B cell (primary cell): ENCODE data around the gene IDH3A. TPM values are rescaled to one million over a fixed set of nuclear protein-coding genes. Genes with fewer than 3 reads are reported as not detected.

Experiments used
- ATAC-seq: fragments of 200-7000 bp; cut with Tn5 transposase; one replicate; pipeline ENCODE4 v1.10.0; 2021; ENCODE audit warnings: low read depth, mild to moderate bottlenecking, moderate number of reproducible peaks, moderate library complexity
- CTCF ChIA-PET: fragments of 350-600 bp; sonication (Branson Sonifier 250); formaldehyde crosslinking; loops from one replicate; lab custom pipeline; 2021; ENCODE audit warnings: antibody characterized with exemption, inconsistent platforms; lab: Charles Lee
- POLR2A ChIA-PET: fragments of 350-600 bp; sonication (Branson Sonifier 250); formaldehyde crosslinking; loops from one replicate; lab custom pipeline; 2021; ENCODE audit warnings: antibody characterized with exemption; lab: Charles Lee
- DNase-seq: peaks from one replicate; pipeline ENCODE4 v3.0.0; 2013
- H2AFZ ChIP-seq: 2 replicates; pipeline ENCODE4 v1.6.1; 2012; ENCODE audit warnings: mild to moderate bottlenecking, low read depth, low read length; ENCODE audit not compliant: insufficient read depth, poor library complexity, severe bottlenecking
- H3K27ac ChIP-seq, 2 donors: 1 replicate in 1 of 2; 2 replicates in 1 of 2; pipeline ENCODE4 v1.5.1; 2012 to 2013; ENCODE audit warnings: low read length in 2 of 2, mild to moderate bottlenecking in 2 of 2, moderate library complexity in 1 of 2
- H3K27me3 ChIP-seq, 4 experiments: fragments of 200-600 bp in 1 of 4; sonication (generic) in 1 of 4; replicated peaks in 1 of 4; 1 replicate in 2 of 4; 2 replicates in 2 of 4; pipeline versions ENCODE4 v1.6.1 to v1.7.0; 2013 to 2016; ENCODE audit warnings: low read length in 3 of 4, mild to moderate bottlenecking in 2 of 4, mixed read lengths in 1 of 4, moderate library complexity in 1 of 4; ENCODE audit not compliant: insufficient read depth in 4 of 4, control insufficient read depth in 3 of 4; ENCODE audit errors: control extremely low read depth in 1 of 4
- H3K36me3 ChIP-seq, 2 experiments: replicated peaks in 1 of 2; 1 replicate in 1 of 2; 2 replicates in 1 of 2; pipeline versions ENCODE4 v1.6.1 to v1.7.1; 2013; ENCODE audit warnings: low read length in 1 of 2; ENCODE audit not compliant: insufficient read depth in 2 of 2, control insufficient read depth in 1 of 2; ENCODE audit errors: control extremely low read depth in 1 of 2, extremely low read depth in 1 of 2
- H3K4me1 ChIP-seq, 2 donors: fragments of 200-600 bp in 1 of 2; sonication (generic) in 1 of 2; 1 replicate in 1 of 2; 2 replicates in 1 of 2; pipeline versions ENCODE4 v1.5.1 to v1.6.1; 2013 to 2017; ENCODE audit warnings: low read length in 2 of 2; ENCODE audit not compliant: control insufficient read depth in 2 of 2, insufficient read depth in 2 of 2
- H3K4me2 ChIP-seq: replicated peaks from 2 replicates; pipeline ENCODE3; 2012; ENCODE audit warnings: mild to moderate bottlenecking, low read depth, low read length; ENCODE audit not compliant: poor library complexity, severe bottlenecking
- H3K4me3 ChIP-seq, 5 experiments: fragments of 200-600 bp in 1 of 5; sonication (generic) in 1 of 5; 1 replicate in 3 of 5; 2 replicates in 2 of 5; pipeline versions ENCODE4 v1.5.1 to v1.7.0; 2011 to 2016; ENCODE audit warnings: low read length in 4 of 5, mild to moderate bottlenecking in 4 of 5, low read depth in 2 of 5, control low read depth in 1 of 5, moderate library complexity in 1 of 5; ENCODE audit not compliant: insufficient read depth in 1 of 5; ENCODE audit errors: control extremely low read depth in 1 of 5, extremely low read depth in 1 of 5
- H3K79me2 ChIP-seq: fragments of 200-600 bp; sonication (generic); one replicate; pipeline ENCODE4 v1.6.0; 2016; ENCODE audit warnings: low read length; ENCODE audit not compliant: control insufficient read depth, insufficient read depth
- H3K9ac ChIP-seq: fragments of 200-600 bp; sonication (generic); 2 replicates; pipeline ENCODE4 v1.6.1; 2017; ENCODE audit warnings: mild to moderate bottlenecking, low read length, moderate library complexity
- H3K9me3 ChIP-seq, 3 donors: one replicate each; pipeline versions ENCODE4 v1.6.1 to v1.7.1; 2013; ENCODE audit warnings: low read length in 2 of 3; ENCODE audit not compliant: control insufficient read depth in 2 of 3, insufficient read depth in 1 of 3; ENCODE audit errors: control extremely low read depth in 1 of 3
- H4K20me1 ChIP-seq: 2 replicates; pipeline ENCODE4 v1.6.0; 2012; ENCODE audit warnings: mild to moderate bottlenecking, low read length; ENCODE audit not compliant: insufficient read depth, control insufficient read depth, poor library complexity, severe bottlenecking
- H3K27ac Mint-ChIP-seq: one replicate; pipeline ENCODE4 v1.8.0; 2021; ENCODE audit warnings: mixed read lengths
- H3K27me3 Mint-ChIP-seq: one replicate; pipeline ENCODE4 v1.8.0; 2021; ENCODE audit warnings: mixed read lengths
- H3K4me1 Mint-ChIP-seq: one replicate; pipeline ENCODE4 v1.8.0; 2021; ENCODE audit warnings: mixed read lengths
- H3K4me3 Mint-ChIP-seq: one replicate; pipeline ENCODE4 v1.8.0; 2021; ENCODE audit warnings: mixed read lengths
- H3K9me3 Mint-ChIP-seq: one replicate; pipeline ENCODE4 v1.8.0; 2022; ENCODE audit warnings: mixed read lengths; ENCODE audit not compliant: insufficient read depth
- EZH2 ChIP-seq: IDR thresholded peaks from 2 replicates; pipeline ENCODE4 v1.6.1; 2012; ENCODE audit warnings: borderline replicate concordance, low read depth, mild to moderate bottlenecking, moderate library complexity, low read length; ENCODE audit not compliant: insufficient read depth, poor library complexity, severe bottlenecking
- WGBS: methylation state at CpG from one replicate; pipeline ENCODE4 v1.1.5; 2013; ENCODE audit warnings: missing lambda C conversion rate; ENCODE audit not compliant: insufficient coverage; 5-methylcytosine and 5-hydroxymethylcytosine counted together
- intact Hi-C: fragments of 100-400 bp; cut with micrococcal nuclease; formaldehyde crosslinking; loops from one replicate; pipeline ENCODE4 v1.10.0; 2022
- polyA plus RNA-seq: library from polyadenylated mRNA; depleted of rRNA; stranded (reverse); fragments of >200 nt; gene quantifications from 2 replicates; pipeline ENCODE4 v1.2.3, GENCODE V29; 2012
- total RNA-seq, 2 donors: library from RNA; stranded (reverse); fragments of 120-200 nt in 1 of 2; gene quantifications; 1 replicate in 1 of 2; 2 replicates in 1 of 2; pipeline versions ENCODE4 v1.2.3 to v1.2.4, GENCODE V29; 2013 to 2022
- TF ChIP-seq, protein P1 (sequence below): fragments of 200-600 bp; IDR thresholded peaks from one replicate; pipeline ENCODE4 v1.8.0; 2022; ENCODE audit warnings: antibody characterized with exemption, mild to moderate bottlenecking

Gene IDH3A
- total and polyA plus RNA-seq, 2 donors (not counting 1 experiment from before 2014, with no cell fraction given): 39.7 to 71.7 TPM

DNA sequence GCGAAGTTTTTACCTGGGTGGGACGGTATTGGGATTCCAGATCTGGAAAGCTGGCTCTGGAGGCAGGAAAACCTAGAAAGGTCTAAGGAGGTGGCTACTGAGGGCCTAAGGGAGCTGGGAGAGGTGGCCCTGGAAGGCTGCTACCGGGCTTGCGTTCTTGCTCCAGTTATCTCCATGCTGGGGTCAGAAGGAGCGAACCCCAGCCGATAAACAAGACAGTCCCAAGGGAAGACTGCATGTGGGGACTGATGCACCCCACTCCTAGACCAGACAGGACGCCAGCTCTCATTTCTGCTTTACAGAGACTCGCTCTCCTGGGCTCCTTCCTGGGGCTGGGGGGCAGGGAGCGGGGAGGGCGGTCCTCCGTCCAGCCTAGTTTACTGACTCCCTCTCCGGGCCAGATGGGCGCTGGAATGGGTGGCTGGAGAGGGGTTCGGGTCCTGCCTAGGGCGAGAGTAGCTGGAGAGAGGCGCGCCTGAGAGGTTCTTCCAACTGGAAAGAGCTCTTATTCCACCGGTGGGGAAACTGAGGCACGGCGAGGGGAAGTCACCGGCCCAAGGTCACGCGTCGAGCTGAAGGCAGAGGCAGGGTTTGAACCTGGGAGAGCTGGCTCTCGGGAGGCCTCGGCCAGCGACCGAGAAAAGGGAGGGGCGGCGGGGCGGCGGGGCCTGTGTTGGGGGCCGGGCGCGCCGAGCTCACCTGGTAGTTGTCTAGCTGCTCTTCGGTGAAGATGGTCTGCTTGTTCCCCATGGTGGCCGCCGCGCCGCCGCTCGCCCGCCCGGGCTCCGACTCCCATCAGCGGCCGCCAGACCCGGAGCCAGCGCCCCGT is 18.5 kb upstream of the IDH3A start:
- H3K27me3 Mint-ChIP-seq: no peaks in the 10 kb centered on the region
- Histone ChIP-seq H3K27me3 (no peaks in the 10 kb centered on the region), H4K20me1 (no peaks in the 10 kb centered on the region), H3K4me1 (peaks cover 12 to 14% of the 10 kb centered on the region in 2 donors), H3K9me3 (no peaks in the 10 kb centered on the region), H3K9ac (peak overlapping the region; percentile 80), H3K27ac (peak overlapping the region in 1 of 2 donors; percentile 48), H3K4me2 (peak overlapping the region; percentile 97), H2AFZ (peak overlapping the region; percentile 96), H3K79me2 (no peaks in the 10 kb centered on the region), H3K36me3 (no peaks in the 10 kb centered on the region), H3K4me3 (peak overlapping the region in 3 of 5 experiments; percentile 11 to 72 (median 67))
- peak; percentile 31 for DNase-seq
- H3K9me3 Mint-ChIP-seq: no peaks in the 10 kb centered on the region
- intact Hi-C loops: loop anchor here (1.0 to 2.0 kb wide), 6 partner anchors 17 to 308 kb away; partner anchors contain the start of genes IDH3A and IREB2
- H3K4me1 Mint-ChIP-seq: peaks cover 14% of the 10 kb centered on the region
- H3K27ac Mint-ChIP-seq: peak overlapping the region; percentile 86
- CTCF ChIA-PET: interaction anchor here (0.7 to 15.2 kb wide), 16 partner anchors 9 to 292 kb away, joined by 3 to 322 read pairs (median 5); no protein-coding TSS in a partner anchor
- peak overlapping the region; percentile 85 for H3K4me3 Mint-ChIP-seq
- ATAC-seq: peak; percentile 42
- TF ChIP-seq EZH2: no peak
- TF ChIP-seq, protein P1, sequence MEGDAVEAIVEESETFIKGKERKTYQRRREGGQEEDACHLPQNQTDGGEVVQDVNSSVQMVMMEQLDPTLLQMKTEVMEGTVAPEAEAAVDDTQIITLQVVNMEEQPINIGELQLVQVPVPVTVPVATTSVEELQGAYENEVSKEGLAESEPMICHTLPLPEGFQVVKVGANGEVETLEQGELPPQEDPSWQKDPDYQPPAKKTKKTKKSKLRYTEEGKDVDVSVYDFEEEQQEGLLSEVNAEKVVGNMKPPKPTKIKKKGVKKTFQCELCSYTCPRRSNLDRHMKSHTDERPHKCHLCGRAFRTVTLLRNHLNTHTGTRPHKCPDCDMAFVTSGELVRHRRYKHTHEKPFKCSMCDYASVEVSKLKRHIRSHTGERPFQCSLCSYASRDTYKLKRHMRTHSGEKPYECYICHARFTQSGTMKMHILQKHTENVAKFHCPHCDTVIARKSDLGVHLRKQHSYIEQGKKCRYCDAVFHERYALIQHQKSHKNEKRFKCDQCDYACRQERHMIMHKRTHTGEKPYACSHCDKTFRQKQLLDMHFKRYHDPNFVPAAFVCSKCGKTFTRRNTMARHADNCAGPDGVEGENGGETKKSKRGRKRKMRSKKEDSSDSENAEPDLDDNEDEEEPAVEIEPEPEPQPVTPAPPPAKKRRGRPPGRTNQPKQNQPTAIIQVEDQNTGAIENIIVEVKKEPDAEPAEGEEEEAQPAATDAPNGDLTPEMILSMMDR: no peak
- POLR2A ChIA-PET: interaction anchor here (0.6 to 2.4 kb wide), 3 partner anchors 42 to 112 kb away, joined by 7 to 11 read pairs (median 7); no protein-coding TSS in a partner anchor
- 40% methylated on average over 47 of the region's 51 CpGs for WGBS
